Measurements from ENCODE around the gene LAMA5. TPM values are rescaled to one million over a fixed set of nuclear protein-coding genes. Genes with fewer than 3 reads are reported as not detected.

LAMA5 gene
- total RNA-seq, 1 donor from 2014 or later, result 34.5 TPM

- no peak overlapping the region for H3K4me3 Mint-ChIP-seq (ENCODE audit: unreplicated experiment)
- peaks cover 6% of the 10 kb centered on the region for H3K27me3 Mint-ChIP-seq (ENCODE audit: unreplicated experiment)
- H3K36me3 Mint-ChIP-seq (ENCODE audit: low read depth, unreplicated experiment), result peaks cover 36% of the 10 kb centered on the region
Observed at GRCh38 chr20:62266340-62266739, 100.8 kb downstream of the LAMA5 start.

GRCh38 chr20:62265365-62265764, 101.7 kb downstream of the LAMA5 start:
- TF ChIP-seq CTCF (IDR thresholded peaks at IDR 0.05; ENCODE audit: unreplicated experiment), result no peak
- Mint-ChIP-seq H3K9me3 (ENCODE audit: unreplicated experiment) (no peaks in the 10 kb centered on the region), H3K4me3 (ENCODE audit: unreplicated experiment) (peak overlapping the region; percentile 79), H3K4me1 (ENCODE audit: unreplicated experiment) (peaks cover 4% of the 10 kb centered on the region), H3K27me3 (ENCODE audit: unreplicated experiment) (peaks cover 6% of the 10 kb centered on the region), H3K27ac (ENCODE audit: unreplicated experiment) (no peak overlapping the region), H3K36me3 (ENCODE audit: low read depth, unreplicated experiment) (peaks cover 38% of the 10 kb centered on the region)
- DNase-seq (ENCODE audit: low spot score), result no peak

More at GRCh38 chr20:62266340-62266739, 100.8 kb downstream of the LAMA5 start:
- no peak for TF ChIP-seq CTCF (IDR thresholded peaks at IDR 0.05; ENCODE audit: unreplicated experiment)
- no peak for DNase-seq (ENCODE audit: low spot score)
- Mint-ChIP-seq H3K9me3 (ENCODE audit: unreplicated experiment) (no peaks in the 10 kb centered on the region), H3K27ac (ENCODE audit: unreplicated experiment) (no peak overlapping the region), H3K4me1 (ENCODE audit: unreplicated experiment) (peaks cover 4% of the 10 kb centered on the region)

- TF ChIP-seq CTCF (IDR thresholded peaks at IDR 0.05; ENCODE audit: unreplicated experiment), result no peak
- DNase-seq (ENCODE audit: low spot score), result no peak
- Mint-ChIP-seq H3K9me3 (ENCODE audit: unreplicated experiment) (no peaks in the 10 kb centered on the region), H3K4me3 (ENCODE audit: unreplicated experiment) (no peak overlapping the region), H3K36me3 (ENCODE audit: low read depth, unreplicated experiment) (peaks cover 44% of the 10 kb centered on the region), H3K27me3 (ENCODE audit: unreplicated experiment) (peaks cover 4% of the 10 kb centered on the region), H3K4me1 (ENCODE audit: unreplicated experiment) (no peaks in the 10 kb centered on the region), H3K27ac (ENCODE audit: unreplicated experiment) (no peak overlapping the region)
Observed at GRCh38 chr20:62263396-62263795, 103.7 kb downstream of the LAMA5 start.

GRCh38 chr20:62262064-62262463, 105.0 kb downstream of the LAMA5 start:
- DNase-seq (ENCODE audit: low spot score), result no peak
- no peak for TF ChIP-seq CTCF (IDR thresholded peaks at IDR 0.05; ENCODE audit: unreplicated experiment)
- H3K27me3 Mint-ChIP-seq (ENCODE audit: unreplicated experiment), result peaks cover 4% of the 10 kb centered on the region
- no peaks in the 10 kb centered on the region for H3K9me3 Mint-ChIP-seq (ENCODE audit: unreplicated experiment)
- peaks cover 40% of the 10 kb centered on the region for H3K36me3 Mint-ChIP-seq (ENCODE audit: low read depth, unreplicated experiment)
- H3K4me1 Mint-ChIP-seq (ENCODE audit: unreplicated experiment), result no peaks in the 10 kb centered on the region
- H3K4me3 Mint-ChIP-seq (ENCODE audit: unreplicated experiment), result no peak overlapping the region
- no peak overlapping the region for H3K27ac Mint-ChIP-seq (ENCODE audit: unreplicated experiment)

- no peak for DNase-seq (ENCODE audit: low spot score)
- H3K27ac Mint-ChIP-seq (ENCODE audit: unreplicated experiment), result no peak overlapping the region
- no peak for TF ChIP-seq CTCF (IDR thresholded peaks at IDR 0.05; ENCODE audit: unreplicated experiment)
- H3K36me3 Mint-ChIP-seq (ENCODE audit: low read depth, unreplicated experiment), result peaks cover 22% of the 10 kb centered on the region
- H3K4me3 Mint-ChIP-seq (ENCODE audit: unreplicated experiment), result no peak overlapping the region
- no peaks in the 10 kb centered on the region for H3K4me1 Mint-ChIP-seq (ENCODE audit: unreplicated experiment)
- H3K9me3 Mint-ChIP-seq (ENCODE audit: unreplicated experiment), result no peaks in the 10 kb centered on the region
- H3K27me3 Mint-ChIP-seq (ENCODE audit: unreplicated experiment), result peaks cover 4% of the 10 kb centered on the region
Observed at GRCh38 chr20:62259294-62259565, 107.9 kb downstream of the LAMA5 start.

Small RNAs within 50 kb of the gene (microRNA-seq; reads per million reads assigned to microRNA genes)
- 1.0 reads per million, percentile 13 among the genes with 10 or more reads in this experiment for gene MIR4758 (ENCODE audit: unreplicated experiment)

Other genes starting within 250 kb of the LAMA5 start
- 35.3 TPM for gene LSM14B, start 244.8 kb downstream of the LAMA5 start, total RNA-seq (ENCODE audit: unreplicated experiment)
- gene PSMA7, start 223.9 kb downstream of the LAMA5 start, total RNA-seq (ENCODE audit: unreplicated experiment), result 302 TPM
- 17.5 TPM for gene SS18L1, start 223.5 kb downstream of the LAMA5 start, total RNA-seq (ENCODE audit: unreplicated experiment)
- 20.2 TPM for gene MTG2, start 184.3 kb downstream of the LAMA5 start, total RNA-seq (ENCODE audit: unreplicated experiment)
- not detected for gene HRH3, start 147.0 kb downstream of the LAMA5 start, total RNA-seq (ENCODE audit: unreplicated experiment)
- 39.5 TPM for gene OSBPL2, start 128.8 kb downstream of the LAMA5 start, total RNA-seq (ENCODE audit: unreplicated experiment)
- 132 TPM for gene ADRM1, start 64.3 kb downstream of the LAMA5 start, total RNA-seq (ENCODE audit: unreplicated experiment)
- 1,710 TPM for gene RPS21, start 19.8 kb upstream of the LAMA5 start, total RNA-seq (ENCODE audit: unreplicated experiment)
- gene CABLES2, start 40.0 kb upstream of the LAMA5 start, total RNA-seq (ENCODE audit: unreplicated experiment), result 9.3 TPM
- gene RBBP8NL, start 60.2 kb upstream of the LAMA5 start, total RNA-seq (ENCODE audit: unreplicated experiment), result 0.10 TPM
- not detected for gene GATA5, start 108.7 kb upstream of the LAMA5 start, total RNA-seq (ENCODE audit: unreplicated experiment)